GM19455 (cell line): ENCODE results near the gene ACSL3.
A peak's percentile ranks its signal among the peaks of the same experiment; 100 is the strongest.
"Not testable (repeated sequence)": the region's sequence is repeated elsewhere in the genome, so short reads cannot be mapped to it uniquely, and the experiment has no call there.

Experiments used
- ATAC-seq: cut with Tn5 transposase; IDR thresholded peaks from one replicate; pipeline ENCODE4 v1.9.1; 2021; ENCODE audit not compliant: unreplicated experiment

The ACSL3 gene

GRCh38 chr2:222860740-222861410 lies at the start of gene ACSL3:
Gene ACSL3, plus strand, starts transcription at chr2:222861036. Its CDS starts 47,737 bp downstream, at chr2:222908773.
- peak; percentile 99 for ATAC-seq

- ATAC-seq: no peak
Measured at GRCh38 chr2:222811828-222812227, 49.0 kb upstream of the ACSL3 start.

- peak; percentile 95 for ATAC-seq
Measured at GRCh38 chr2:222813177-222813843, 47.5 kb upstream of the ACSL3 start.

- ATAC-seq: no peak
Measured at GRCh38 chr2:222819722-222820333, 41.0 kb upstream of the ACSL3 start.

- no peak for ATAC-seq
Measured at GRCh38 chr2:222823183-222823930, 37.5 kb upstream of the ACSL3 start.

- ATAC-seq: no peak
Measured at GRCh38 chr2:222825031-222825430, 35.8 kb upstream of the ACSL3 start.

GRCh38 chr2:222827417-222827816 lies 33.4 kb upstream of the ACSL3 start:
- no peak for ATAC-seq

- ATAC-seq: no peak
Measured at GRCh38 chr2:222828572-222828971, 32.3 kb upstream of the ACSL3 start.

- ATAC-seq: no peak
Measured at GRCh38 chr2:222830164-222830563, 30.7 kb upstream of the ACSL3 start.

- no peak for ATAC-seq
Measured at GRCh38 chr2:222833410-222833809, 27.4 kb upstream of the ACSL3 start.

GRCh38 chr2:222835143-222835822 lies 25.6 kb upstream of the ACSL3 start:
- ATAC-seq: no peak

GRCh38 chr2:222835823-222836151 lies 25.0 kb upstream of the ACSL3 start:
- no peak for ATAC-seq

- ATAC-seq: no peak
Measured at GRCh38 chr2:222837643-222838056, 23.2 kb upstream of the ACSL3 start.

GRCh38 chr2:222840060-222840802 lies 20.6 kb upstream of the ACSL3 start:
- no peak for ATAC-seq

- ATAC-seq: no peak
Measured at GRCh38 chr2:222842491-222843174, 18.2 kb upstream of the ACSL3 start.

GRCh38 chr2:222844323-222844722 lies 16.5 kb upstream of the ACSL3 start:
- ATAC-seq: no peak

- not testable (repeated sequence) for ATAC-seq
Measured at GRCh38 chr2:222845314-222845713, 15.5 kb upstream of the ACSL3 start.

- no peak for ATAC-seq
Measured at GRCh38 chr2:222846003-222846402, 14.8 kb upstream of the ACSL3 start.

GRCh38 chr2:222848031-222848430 lies 12.8 kb upstream of the ACSL3 start:
- ATAC-seq: not testable (repeated sequence)

GRCh38 chr2:222848862-222849261 lies 12.0 kb upstream of the ACSL3 start:
- ATAC-seq: no peak
